Endometrial microvascular endothelial cells (primary cell): ENCODE data around the gene BCKDHA. TPM values are rescaled to one million over a fixed set of nuclear protein-coding genes. Genes with fewer than 3 reads are reported as not detected.
"Not testable (repeated sequence)": the region's sequence is repeated elsewhere in the genome, so short reads cannot be mapped to it uniquely, and the experiment has no call there.

Source experiments
- in situ Hi-C: cut with HindIII; loops from 2 replicates; pipeline ENCODE4 v1.10.0; 2017; ENCODE audit warnings: low sequenced_read_pairs, low pct_unique_long_range_greater_than_20kb; ENCODE audit errors: inconsistent ontology term
- total RNA-seq: library from RNA; depleted of rRNA; stranded (reverse); fragments of >200 nt; gene quantifications from one replicate; pipeline ENCODE4 v1.2.3, GENCODE V29; 2015; ENCODE audit errors: inconsistent ontology term

The BCKDHA gene
- total RNA-seq, 1 donor from 2014 or later: 50.5 TPM

- in situ Hi-C loops: no loop called here
These were observed 32.9 kb upstream of the BCKDHA start for GRCh38 chr19:41364524-41365391.

GRCh38 chr19:41366089-41366488 is 31.5 kb upstream of the BCKDHA start:
- in situ Hi-C loops: no loop called here

- in situ Hi-C loops: no loop called here
These were observed 29.7 kb upstream of the BCKDHA start for GRCh38 chr19:41367848-41368301.

GRCh38 chr19:41369769-41370168 is 27.8 kb upstream of the BCKDHA start:
- in situ Hi-C loops: no loop called here

GRCh38 chr19:41371119-41371518 is 26.5 kb upstream of the BCKDHA start:
- in situ Hi-C loops: not testable (repeated sequence)

- in situ Hi-C loops: no loop called here
These were observed 26.1 kb upstream of the BCKDHA start for GRCh38 chr19:41371541-41371940.

GRCh38 chr19:41372501-41372900 is 25.1 kb upstream of the BCKDHA start:
- in situ Hi-C loops: no loop called here

- in situ Hi-C loops: no loop called here
These were observed 23.6 kb upstream of the BCKDHA start for GRCh38 chr19:41373993-41374392.

GRCh38 chr19:41376241-41376997 is 21.2 kb upstream of the BCKDHA start, which contains the start of gene TMEM91:
Gene TMEM91 (plus strand): TSS chr19:41376533. CDS start chr19:41378310, 1,777 bp downstream.
- in situ Hi-C loops: no loop called here

GRCh38 chr19:41376998-41377365 is 20.6 kb upstream of the BCKDHA start:
- in situ Hi-C loops: no loop called here

- in situ Hi-C loops: no loop called here
These were observed 19.5 kb upstream of the BCKDHA start for GRCh38 chr19:41377977-41378709.

- in situ Hi-C loops: not testable (repeated sequence)
These were observed 16.1 kb upstream of the BCKDHA start for GRCh38 chr19:41381536-41381935.

GRCh38 chr19:41384351-41384750 is 13.3 kb upstream of the BCKDHA start:
- in situ Hi-C loops: no loop called here

- in situ Hi-C loops: no loop called here
These were observed 11.2 kb upstream of the BCKDHA start for GRCh38 chr19:41386442-41386841.

GRCh38 chr19:41391618-41392017 is 6.0 kb upstream of the BCKDHA start:
- in situ Hi-C loops: no loop called here

GRCh38 chr19:41392775-41393174 is 4.8 kb upstream of the BCKDHA start:
- in situ Hi-C loops: no loop called here

GRCh38 chr19:41395355-41395754 is 2.3 kb upstream of the BCKDHA start:
- in situ Hi-C loops: no loop called here

- in situ Hi-C loops: no loop called here
These were observed 416 bp downstream of the BCKDHA start for GRCh38 chr19:41398050-41398418.

- in situ Hi-C loops: no loop called here
These were observed 980 bp downstream of the BCKDHA start for GRCh38 chr19:41398598-41398997.
